Spleen (tissue), 7 donors: ENCODE measurements around the gene NIPAL3.

ENCODE experiments used
- POLR2A ChIP-seq, 3 donors: fragments of 450-650 bp; IDR thresholded peaks; one replicate each; pipeline ENCODE4 v1.5.1; 2017; ENCODE audit warnings: antibody characterized with exemption in 3 of 3, mild to moderate bottlenecking in 1 of 3
- TF ChIP-seq, protein P1 (sequence below), 11 experiments: fragments of 200-600 bp in 7 of 11; fragments of 450-650 bp in 4 of 11; sonication (generic) in 4 of 11; IDR thresholded peaks in 8 of 11; conservative IDR thresholded peaks in 3 of 11; 1 replicate in 7 of 11; 2 replicates in 4 of 11; pipeline versions ENCODE4 v1.4.0 to v1.8.0; 2016 to 2021; ENCODE audit warnings: antibody characterized with exemption in 11 of 11, inconsistent platforms in 4 of 11, mild to moderate bottlenecking in 1 of 11
- donor health status: DM: no; HTN: no; CAD: no; lungs with moderate emphysema.
- donor health status: DM: no; HTN: no; CAD: no.
- donor health status: DM: no; HTN: no; CAD: no.

- TF ChIP-seq POLR2A (IDR thresholded peaks at IDR 0.05) = no peak
- TF ChIP-seq, protein P1, sequence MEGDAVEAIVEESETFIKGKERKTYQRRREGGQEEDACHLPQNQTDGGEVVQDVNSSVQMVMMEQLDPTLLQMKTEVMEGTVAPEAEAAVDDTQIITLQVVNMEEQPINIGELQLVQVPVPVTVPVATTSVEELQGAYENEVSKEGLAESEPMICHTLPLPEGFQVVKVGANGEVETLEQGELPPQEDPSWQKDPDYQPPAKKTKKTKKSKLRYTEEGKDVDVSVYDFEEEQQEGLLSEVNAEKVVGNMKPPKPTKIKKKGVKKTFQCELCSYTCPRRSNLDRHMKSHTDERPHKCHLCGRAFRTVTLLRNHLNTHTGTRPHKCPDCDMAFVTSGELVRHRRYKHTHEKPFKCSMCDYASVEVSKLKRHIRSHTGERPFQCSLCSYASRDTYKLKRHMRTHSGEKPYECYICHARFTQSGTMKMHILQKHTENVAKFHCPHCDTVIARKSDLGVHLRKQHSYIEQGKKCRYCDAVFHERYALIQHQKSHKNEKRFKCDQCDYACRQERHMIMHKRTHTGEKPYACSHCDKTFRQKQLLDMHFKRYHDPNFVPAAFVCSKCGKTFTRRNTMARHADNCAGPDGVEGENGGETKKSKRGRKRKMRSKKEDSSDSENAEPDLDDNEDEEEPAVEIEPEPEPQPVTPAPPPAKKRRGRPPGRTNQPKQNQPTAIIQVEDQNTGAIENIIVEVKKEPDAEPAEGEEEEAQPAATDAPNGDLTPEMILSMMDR (IDR thresholded peaks at IDR 0.05 in 8 of 11, conservative IDR thresholded peaks at IDR 0.05 in 3 of 11) = no peak
Measured at GRCh38 chr1:24504560-24504959, 89.0 kb downstream of the NIPAL3 start.
